Stimulated activated CD4-positive, alpha-beta T cell treated with anti-CD3 and anti-CD28 coated beads, Interleukin-12 subunit alpha, Interleukin-12 subunit beta, amount 100 ng/mL, for 48 hours (primary cell): Measurements from ENCODE around the gene C1S.

ENCODE experiments used
- DNase-seq, 3 donors: peaks; one replicate each; pipeline ENCODE4 v3.0.0-alpha.2; 2020; ENCODE audit warnings: low read depth in 2 of 3, low spot score in 1 of 3

The C1S gene

DNA sequence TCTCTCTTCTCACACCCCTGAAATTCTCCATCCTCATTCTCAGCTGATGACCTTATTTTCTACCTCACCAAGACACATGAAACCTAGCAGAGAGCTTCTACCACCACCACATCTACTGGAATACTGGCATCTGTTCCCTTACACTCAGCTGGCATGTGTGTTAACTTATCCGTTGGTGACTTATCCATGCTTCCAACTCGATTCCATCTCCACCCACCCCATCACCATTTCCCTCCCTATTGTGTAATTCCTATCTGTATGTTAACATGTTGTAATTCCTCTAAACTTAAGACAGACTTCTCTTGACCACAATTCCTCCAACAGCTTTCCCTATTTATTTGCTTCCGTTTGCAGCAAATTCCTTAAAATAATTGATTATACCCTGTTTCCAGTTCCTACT lies 15.4 kb downstream of the C1S start:
- DNase-seq, result no peak

DNA sequence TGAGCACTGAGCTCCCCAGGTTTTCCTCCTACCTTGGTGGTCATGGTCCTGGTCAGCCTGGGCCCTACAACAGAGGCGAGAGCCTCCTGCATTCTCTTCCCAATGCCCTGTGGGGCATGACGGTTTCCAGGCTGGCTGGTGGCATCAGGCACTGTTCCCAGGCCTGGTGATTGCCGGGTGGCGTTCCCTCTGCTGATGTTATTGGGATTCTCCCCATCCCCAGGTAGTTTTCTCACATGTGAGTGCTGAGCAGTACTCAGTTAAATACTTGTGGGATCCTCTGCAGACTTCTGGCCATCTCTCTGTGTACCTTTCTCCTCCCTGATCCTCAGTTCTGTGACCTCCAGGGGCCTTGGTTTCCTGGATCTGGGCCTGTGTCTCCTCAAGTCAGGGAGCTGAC lies 16.0 kb downstream of the C1S start:
- no peak for DNase-seq

DNA sequence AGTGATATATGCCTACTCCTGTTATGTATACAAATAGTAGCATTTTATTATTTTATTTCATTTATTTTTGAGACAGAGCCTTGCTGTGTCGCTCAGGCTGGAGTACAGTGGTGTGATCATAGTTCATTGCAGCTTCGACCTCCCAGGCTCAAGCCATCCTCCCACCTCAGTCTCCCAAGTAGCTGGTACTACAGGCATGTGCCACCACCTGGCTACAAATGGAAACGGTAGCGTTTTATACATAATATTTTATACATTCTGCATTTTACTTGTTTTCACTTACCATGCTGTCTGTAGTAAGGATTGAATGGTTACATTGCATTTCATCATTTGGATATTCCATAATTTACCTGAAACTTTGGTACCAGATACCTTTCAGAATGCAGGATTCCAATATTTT lies 17.6 kb downstream of the C1S start:
- DNase-seq, result no peak

DNA sequence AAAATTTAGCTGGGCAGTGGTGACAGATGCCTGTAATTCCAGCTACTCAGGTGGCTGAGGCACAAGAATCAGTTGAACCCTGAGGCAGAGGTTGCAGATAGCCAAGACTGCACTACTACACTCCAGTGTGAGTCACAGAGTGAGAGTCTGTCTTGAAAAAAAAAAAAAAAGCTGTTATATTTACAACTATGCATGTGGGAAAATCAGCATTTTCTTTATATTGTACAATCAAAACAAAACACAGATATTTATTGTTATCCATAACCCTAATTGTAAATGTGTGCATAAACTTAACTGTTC lies 19.3 kb downstream of the C1S start:
- no peak for DNase-seq

DNA sequence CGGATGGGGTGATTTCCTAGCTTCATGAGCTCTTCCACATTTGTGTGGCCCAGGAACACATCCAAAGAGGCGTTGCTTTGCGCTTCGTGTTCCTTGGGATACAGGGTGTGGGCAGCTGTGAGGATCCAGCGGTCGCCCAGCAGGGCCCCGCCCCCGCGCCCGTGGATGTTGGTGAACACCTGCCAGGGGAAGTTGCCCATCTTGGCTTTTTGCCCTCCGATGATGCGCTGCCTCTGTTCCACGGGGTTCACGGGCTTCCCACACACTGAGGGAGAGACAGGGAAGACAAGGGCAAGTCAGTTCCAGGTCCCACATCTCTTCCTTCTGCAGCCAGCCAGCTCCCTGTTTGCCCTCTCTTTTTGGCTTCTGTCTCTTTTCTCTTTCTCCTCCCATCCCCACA lies 20.5 kb downstream of the C1S start:
- DNase-seq, result no peak

DNA sequence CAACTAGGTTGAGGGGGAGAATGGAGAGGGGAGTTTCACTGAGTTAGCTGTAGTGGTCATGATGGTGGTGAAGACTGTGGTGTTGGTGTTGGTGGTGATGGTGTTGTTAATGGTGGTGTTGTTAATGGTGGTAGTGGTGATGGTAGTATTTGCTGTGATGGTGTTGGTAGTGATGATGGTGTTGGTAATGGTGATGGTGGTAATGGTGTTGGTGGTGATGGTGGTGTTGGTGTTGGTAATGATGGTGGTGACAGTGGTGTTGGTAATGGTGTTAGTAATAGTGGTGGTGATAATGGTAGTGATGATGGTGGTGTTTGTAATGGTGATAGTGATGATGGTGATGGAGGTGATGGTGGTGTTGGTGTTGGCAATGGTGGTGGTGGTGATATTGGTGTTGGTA lies 22.6 kb downstream of the C1S start:
- no peak for DNase-seq

DNA sequence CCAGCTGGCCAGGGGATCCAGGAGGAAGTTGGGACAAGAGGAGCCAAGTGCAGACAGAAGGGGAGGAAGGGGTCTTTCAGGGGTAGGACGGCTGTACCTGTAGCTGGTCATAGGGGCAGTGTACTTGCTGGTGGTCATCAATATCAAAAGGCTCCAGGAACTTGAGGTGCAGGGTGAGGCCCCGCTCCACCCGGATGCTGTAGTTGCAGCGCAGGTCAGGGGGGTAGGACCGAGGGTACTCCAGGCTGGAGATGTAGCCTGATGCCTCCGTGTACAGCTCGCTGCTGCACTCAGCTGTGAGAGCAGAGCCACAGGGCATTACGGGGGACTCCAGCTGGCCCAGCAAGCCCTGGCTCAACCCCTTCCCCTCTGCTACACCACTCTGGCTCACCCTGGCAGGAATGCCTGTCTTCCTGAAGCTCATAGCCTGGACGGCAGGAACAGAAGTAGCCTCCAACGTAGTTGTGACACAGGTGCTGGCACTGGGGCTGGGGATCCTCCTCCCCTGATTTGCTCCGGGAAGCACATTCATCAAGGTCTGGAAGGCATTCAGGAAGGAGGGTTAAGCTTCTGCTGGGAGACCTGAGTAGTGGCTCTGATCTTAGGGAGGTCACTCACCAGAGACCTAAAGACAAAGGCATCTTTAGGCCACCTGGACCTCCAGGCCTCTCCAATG lies 28.8 kb downstream of the C1S start:
- no peak for DNase-seq

DNA sequence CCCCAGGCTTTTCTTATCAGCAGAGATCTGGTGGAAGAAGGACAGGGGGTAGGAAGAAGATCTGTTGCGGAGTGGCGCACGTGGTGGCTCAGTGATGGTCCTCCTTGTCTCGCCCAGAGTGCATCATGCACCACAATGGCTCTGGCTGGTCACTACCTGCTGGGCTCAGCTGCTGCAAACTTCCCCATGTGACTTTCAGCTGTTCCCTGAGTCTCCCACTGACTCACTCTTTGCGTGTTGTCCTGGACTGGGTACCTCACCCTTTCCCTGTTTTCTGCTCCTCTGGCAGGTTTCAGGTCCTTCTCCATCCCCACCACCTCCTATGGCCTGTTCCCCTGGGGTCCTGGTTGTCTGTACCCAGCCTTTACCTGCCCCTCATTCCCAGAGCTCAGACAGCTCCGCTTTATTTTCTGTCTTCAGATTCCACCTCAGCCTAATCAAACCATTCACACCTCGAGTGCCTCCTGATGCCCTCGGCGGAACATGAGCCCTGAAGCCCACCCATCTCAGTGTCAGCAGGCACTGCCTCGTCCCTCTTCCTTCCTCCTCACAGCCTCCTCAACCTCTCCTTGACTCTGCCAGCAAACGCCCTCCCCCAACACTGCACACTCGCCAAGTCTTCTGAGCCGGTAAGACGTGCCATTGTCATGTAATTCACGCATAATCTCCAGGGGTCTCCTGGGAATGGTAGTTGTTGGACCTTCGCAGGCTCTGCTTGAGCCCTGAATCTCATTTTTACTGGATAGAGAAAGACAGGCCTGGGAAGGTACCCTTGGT lies 29.9 kb downstream of the C1S start:
- no peak for DNase-seq

DNA sequence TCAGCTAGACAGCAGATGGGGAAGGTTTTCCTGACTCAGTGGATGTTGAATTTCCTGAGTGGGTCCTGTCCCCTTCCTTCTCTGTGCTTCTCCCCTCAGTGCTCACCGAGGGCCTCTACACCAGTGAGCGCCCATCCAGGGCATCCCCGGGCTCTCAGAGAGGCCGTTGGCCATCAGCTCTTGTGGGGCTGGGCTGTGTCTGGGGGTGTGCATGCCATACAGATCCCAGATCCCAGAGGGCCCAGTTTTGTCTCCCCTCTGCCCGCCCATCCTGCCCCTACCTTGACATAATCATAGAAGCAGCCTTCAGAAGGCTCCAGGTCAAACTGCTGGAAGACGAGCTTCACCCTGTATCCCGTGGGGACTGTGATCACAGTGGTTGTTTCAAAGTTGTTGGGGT lies 30.7 kb downstream of the C1S start:
- no peak for DNase-seq

DNA sequence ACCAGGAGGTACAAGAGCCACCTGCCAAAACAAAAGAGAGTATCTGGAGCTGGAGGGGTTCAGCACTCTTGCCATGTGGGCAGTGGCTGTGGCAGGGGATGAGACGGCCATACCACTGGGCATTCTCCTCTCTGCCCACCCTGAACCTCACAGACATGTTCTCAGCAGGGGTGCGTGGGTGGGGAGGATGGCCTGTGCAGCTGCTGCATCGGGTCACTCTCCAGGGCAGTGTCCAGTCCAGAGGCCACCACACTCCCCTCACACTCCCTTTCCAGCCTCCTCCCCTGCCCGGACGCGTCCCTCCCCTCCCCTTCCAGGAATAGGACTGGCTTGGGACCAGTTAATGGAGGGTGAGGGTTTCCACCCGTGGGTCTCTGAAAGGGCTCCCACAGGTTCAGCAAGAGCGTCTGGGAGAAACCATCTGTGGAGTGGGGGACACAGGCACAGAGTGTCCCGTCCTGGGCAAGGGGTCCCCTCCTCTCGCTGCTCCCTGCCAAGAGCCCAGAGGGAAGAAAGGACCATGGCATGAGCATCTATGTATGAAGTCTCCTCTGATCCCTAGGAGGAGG lies 31.2 kb downstream of the C1S start:
- DNase-seq, result no peak

DNA sequence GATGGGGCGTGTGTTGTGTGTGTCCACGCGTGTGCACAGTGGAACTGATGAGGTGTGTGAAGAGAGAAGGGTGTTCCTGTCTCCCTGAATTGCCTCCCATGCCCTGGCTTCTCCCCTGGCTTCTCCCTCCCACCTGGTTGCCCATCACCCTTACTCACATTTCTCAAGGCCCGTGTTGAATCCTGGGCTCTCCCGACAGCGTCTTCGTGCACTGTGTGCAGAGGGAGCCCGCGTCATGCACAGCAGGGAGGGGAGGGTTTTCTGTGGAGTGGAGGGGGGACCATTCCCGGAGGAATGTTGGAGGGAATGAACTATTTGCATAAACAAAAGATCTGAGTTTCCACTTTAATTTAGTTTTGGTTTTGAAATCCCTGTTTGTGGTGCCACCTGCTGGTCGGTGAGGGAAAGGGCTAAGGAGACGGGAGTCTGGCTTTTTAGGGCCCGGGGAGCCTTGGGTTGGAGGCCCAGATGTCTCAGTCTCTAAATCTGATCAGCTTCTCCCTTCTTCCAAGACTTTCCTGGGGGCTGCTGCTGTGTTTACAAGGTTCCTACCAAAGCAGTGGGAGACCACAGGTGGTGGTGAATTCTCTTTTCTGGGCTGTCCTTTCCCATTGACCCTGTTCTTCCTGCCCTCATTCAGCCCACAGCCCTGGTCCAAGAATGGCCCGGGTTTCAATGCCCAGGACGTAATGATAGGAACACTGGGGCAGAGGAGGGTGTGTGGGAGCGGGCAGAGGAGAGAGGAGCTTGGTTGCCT lies 31.9 kb downstream of the C1S start, which contains the start of gene C1R:
TSS of gene C1R (minus strand) at position 217 of the 757 bp plus-strand sequence. CDS start at position 160, 57 bp downstream.
- DNase-seq, result peak; percentile 45 to 72 (median 52)

DNA sequence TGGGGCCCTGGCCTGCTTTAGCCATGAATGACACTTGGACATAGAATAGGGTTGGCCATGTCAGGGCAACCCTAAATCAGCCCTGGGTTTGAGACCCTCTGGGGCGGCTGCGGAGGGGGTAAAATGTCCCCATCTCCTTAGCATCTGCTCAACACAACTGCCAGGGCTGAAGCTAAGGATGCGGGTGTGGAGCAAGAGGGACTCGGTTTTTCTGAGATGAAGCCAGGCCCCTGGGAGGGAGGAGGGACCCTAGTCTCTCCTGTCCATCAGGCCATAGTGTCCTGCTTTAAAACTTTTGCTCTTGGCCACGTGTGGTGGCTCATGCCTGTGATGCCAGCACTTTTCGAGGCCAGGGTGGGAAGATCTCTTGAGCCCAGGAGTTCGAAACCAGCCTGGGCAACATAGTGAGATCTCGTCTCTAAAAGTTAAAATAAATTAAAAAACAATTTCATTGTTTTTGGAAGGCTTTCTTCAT lies 32.5 kb downstream of the C1S start:
- no peak for DNase-seq

DNA sequence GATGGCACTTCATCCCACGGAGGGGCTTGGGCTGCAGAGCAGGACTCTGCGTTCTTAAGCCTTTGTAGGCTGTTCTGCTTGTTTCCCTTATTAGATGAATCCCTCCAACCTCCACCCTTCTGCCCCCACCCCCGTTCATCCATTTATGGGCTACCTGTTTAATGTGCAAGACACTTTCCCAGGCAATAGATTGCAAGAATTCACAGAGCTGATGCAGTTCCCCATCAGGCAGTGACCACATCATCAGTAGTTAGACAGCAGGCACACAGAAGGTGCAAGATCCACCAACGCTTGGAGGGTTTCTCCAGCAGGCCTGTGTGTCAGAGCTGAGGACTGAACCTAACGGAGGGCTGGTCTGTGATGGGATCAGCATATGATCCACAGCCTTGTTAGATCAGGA lies 33.0 kb downstream of the C1S start:
- DNase-seq, result no peak

DNA sequence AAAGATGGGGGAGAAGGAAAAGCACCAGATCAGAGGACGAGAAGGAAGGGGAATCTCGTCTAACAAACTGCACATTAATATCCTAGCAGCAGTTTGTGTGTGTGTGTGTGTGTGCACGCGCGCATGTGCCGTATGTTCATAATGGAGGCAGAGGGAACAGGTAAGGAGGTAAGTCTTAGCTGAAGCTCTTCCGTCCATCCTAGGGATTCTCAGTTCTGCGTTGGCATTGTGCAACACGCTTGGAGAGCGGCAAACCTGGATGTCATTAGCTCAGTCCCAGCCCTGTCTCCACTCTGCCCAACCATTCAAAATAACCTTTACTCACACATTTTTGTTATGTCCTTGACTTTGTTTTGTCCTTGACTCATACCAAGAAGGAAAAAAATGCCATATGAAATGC lies 33.4 kb downstream of the C1S start:
- DNase-seq, result no peak

DNA sequence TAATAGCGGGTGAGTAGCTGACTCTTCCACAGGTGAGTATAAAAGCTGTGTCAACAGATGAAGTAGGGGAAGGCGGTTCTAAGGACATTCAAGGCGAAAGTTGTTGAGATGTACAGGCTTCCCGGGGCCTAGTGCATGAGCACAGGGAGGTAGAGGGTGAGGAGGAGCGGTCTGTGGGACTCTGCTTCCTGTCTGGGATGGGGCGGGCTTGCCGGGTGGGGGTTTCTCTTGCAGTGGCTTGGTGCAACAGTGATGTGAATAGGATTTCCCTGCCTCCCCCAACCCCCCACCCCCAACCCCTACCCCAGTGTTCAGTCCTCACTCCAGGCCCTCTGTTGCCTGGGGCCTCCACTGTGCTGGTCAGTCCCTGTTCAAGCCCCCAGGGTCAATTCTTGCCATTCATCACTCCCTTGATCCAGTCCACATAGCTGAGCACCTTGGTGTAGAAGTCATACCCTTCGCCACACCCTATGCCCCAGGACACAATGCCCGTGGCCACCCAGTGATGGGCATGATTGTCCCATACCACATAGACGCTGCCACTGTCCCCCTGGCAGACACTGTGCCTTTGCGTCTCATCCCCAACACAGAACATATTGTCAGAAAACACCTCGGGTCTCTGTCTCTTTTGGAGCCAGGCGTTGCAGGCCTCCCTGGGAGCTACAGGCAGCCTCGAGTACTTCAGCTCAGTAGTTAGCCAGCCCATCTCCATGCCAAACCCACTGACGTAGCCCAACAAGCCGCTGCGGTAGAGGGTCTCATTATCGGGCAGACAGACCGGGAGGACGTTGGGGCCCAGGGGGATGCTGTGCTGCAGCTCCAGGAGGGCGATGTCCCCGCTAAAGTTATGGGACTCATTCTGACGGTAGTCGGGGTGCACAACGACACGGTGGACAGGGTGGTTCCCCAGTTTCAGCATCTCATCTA lies 35.8 kb downstream of the C1S start:
- DNase-seq, result no peak

DNA sequence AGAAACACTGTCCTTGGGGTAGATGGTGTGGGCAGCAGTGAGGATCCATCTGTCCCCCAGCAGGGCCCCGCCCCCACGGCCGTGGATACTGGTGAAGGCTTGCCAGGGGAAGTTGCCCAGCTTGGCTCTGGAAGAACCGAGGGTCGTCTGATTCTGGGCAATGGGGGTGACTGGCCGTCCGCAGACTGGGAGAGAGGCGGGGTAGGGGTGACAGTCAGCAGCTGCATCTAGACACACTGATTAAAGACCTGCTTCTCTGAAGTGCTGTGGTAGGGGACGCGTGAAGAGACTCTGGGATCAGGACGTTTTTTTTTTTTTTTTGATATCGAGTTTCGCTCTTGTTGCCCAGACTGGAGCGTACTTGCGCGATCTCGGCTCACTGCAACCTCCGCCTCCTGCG lies 36.5 kb downstream of the C1S start:
- DNase-seq, result no peak

DNA sequence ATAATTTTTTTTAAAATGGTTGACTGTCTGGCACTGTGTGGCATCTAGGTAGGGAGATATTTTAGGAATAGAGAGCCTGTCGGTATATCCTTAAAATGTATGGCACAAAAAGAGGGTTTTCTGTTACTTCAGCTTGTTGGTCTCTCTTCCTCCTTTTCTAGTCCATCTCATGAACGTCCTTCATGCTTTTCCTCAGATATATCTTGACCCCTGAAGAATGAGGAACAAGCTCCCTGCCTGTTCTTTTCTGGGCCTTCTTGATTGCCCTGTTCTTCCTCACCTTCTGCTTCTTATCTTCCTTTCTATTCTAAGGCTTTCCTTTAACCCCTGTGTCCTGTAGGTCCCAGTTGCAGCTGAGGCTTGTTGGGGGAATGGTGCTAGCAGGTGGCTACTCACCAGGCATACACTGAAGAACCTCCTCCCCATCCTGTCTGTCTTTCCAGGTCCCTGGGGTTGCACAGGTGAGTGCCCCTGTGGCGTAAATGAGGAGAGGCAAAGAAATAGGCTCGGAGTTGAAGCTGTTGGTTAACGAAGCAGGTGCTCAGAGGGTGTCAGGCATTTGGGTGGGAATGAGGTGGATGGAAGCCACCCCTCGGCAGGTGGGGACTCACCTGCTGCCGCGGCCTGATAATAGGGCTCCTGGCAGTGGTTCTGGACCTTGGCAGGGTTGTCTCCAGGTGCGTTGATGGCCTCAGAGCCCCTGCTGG lies 38.9 kb downstream of the C1S start:
- no peak for DNase-seq

DNA sequence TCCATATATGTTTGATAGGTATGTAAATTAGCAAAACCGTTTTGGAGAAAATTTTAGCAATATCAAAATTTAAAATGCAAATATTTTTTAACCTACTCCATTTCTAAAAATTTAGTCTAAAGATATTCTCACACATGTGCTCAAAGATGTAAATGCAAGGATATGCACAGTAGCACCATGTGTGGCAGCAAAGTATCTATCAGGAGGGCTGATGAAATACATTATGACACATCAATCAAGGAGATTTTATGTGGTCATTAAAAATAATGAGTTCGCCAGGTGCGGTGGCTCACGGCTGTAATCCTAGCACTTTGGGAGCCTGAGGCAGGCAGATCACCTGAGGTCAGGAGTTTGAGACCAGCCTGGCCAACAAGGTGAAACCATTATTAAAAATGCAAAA lies 39.7 kb downstream of the C1S start:
- no peak for DNase-seq

DNA sequence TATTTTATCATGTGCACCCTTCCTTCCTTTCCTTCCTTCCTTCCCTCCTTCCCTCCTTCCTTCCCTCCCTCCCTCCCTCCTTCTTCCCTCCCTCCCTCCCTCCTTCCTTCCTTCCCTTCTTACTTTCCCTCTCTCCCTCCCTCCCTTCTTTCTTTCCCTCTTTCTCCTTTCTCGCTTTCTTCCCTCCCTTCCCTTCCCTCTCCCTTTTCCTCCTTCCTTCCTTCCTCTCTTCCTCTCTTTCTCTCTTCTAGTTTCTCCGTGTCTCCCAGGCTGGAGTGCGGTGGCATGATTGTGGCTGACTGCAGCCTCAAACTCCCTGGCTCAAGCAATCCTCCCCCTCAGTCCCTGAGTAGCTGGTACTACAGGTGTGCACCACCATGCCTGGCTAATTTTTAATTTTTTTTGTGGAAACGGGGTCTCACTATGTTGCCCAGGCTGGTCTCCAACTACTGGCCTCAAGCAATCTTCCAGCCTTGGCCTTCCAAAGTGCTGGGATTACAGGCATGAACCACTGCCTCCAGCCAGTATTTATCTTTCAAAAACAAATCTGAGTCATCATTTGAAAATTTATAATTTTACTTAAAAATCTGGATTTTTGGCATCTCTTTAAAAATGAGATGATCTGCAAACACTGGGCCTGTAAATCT lies 40.7 kb downstream of the C1S start:
- DNase-seq, result no peak

DNA sequence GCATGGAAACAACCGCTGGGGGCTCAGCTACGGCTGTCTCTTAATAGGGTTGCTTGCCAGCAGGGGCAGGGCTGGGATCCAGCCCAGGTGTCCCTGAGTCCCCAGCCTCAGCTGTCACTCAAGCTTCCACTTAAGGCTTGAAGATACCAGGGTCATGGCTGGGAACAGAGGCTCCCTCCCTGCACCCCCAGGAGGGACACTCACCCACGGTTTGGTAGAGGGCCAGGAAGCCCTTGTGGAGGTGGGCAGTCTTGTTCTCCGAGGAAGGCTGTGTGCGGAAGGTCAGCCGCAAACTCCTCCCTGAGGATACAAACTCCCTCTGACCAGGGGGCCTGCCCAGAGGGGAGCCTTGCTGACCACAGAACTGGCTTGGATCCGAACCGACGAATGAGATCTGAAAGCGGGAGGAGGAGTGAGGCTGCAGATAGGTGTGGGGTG lies 41.2 kb downstream of the C1S start:
- DNase-seq, result no peak
